Peyer's patch (tissue), 4 donors: ENCODE measurements around the gene PNCK. TPM values are rescaled to one million over a fixed set of nuclear protein-coding genes. Genes with fewer than 3 reads are reported as not detected.

Experiments used
- DNase-seq, 3 donors: peaks; one replicate each; pipeline ENCODE4 v3.0.0-alpha.2; 2017 to 2019
- H3K27ac ChIP-seq, 4 donors: fragments of 200-600 bp; sonication (generic); one replicate each; pipeline ENCODE4 v1.5.1; 2016 to 2019
- H3K27me3 ChIP-seq, 2 donors: fragments of 200-600 bp; sonication (generic); one replicate each; pipeline ENCODE4 v1.5.1; 2019
- H3K36me3 ChIP-seq, 3 donors: fragments of 200-600 bp; sonication (generic); one replicate each; pipeline ENCODE4 v1.5.1; 2016 to 2019
- H3K4me1 ChIP-seq, 4 donors: fragments of 200-600 bp; sonication (generic); one replicate each; pipeline ENCODE4 v1.5.1; 2016 to 2019
- H3K4me3 ChIP-seq, 4 donors: fragments of 200-600 bp; sonication (generic); 1 replicate in 3 of 4; 2 replicates in 1 of 4; pipeline ENCODE4 v1.5.1; 2016 to 2019; ENCODE audit warnings: mild to moderate bottlenecking in 1 of 4
- H3K9me3 ChIP-seq, 4 donors: fragments of 200-600 bp; sonication (generic); one replicate each; pipeline ENCODE4 v1.5.1; 2016 to 2019; ENCODE audit warnings: mild to moderate bottlenecking in 1 of 4
- CTCF ChIP-seq, 6 experiments: fragments of 450-650 bp in 4 of 6; fragments of 200-600 bp in 2 of 6; sonication (generic) in 1 of 6; IDR thresholded peaks; one replicate each; pipeline ENCODE4 v1.5.1; 2017 to 2019; ENCODE audit warnings: antibody characterized with exemption in 6 of 6, mild to moderate bottlenecking in 3 of 6, moderate library complexity in 1 of 6
- POLR2A ChIP-seq, 2 donors: fragments of 450-650 bp; IDR thresholded peaks; one replicate each; pipeline ENCODE4 v1.5.1; 2017; ENCODE audit warnings: antibody characterized with exemption in 2 of 2, mild to moderate bottlenecking in 2 of 2, moderate library complexity in 2 of 2
- total RNA-seq, 4 donors: library from RNA; depleted of rRNA; stranded (reverse); fragments of >200 nt; gene quantifications; one replicate each; pipeline ENCODE4 v1.1.0, GENCODE V29; 2016

The PNCK gene
- total RNA-seq, 4 donors from 2014 or later, result 2.0 to 44.8 (median 6.1) TPM; not detected in 1

GRCh38 chrX:153642051-153642654 lies 31.5 kb downstream of the PNCK start:
- peaks cover 0 to 10% of the 10 kb centered on the region in 2 donors for H3K27me3 ChIP-seq
- TF ChIP-seq POLR2A (IDR thresholded peaks at IDR 0.05) (no peak), CTCF (IDR thresholded peaks at IDR 0.05) (no peak)
- H3K9me3 ChIP-seq, result no peaks in the 10 kb centered on the region
- DNase-seq, result no peak
- H3K4me3 ChIP-seq, result peak overlapping the region in 1 of 4 donors; percentile 19
- peaks cover 0 to 20% (median 4%) of the 10 kb centered on the region in 4 donors for H3K4me1 ChIP-seq
- H3K27ac ChIP-seq, result no peak overlapping the region
- no peaks in the 10 kb centered on the region for H3K36me3 ChIP-seq

- H3K4me1 ChIP-seq, result peaks cover 0 to 16% (median 4%) of the 10 kb centered on the region in 4 donors
- no peak for TF ChIP-seq CTCF (IDR thresholded peaks at IDR 0.05)
- TF ChIP-seq POLR2A (IDR thresholded peaks at IDR 0.05), result no peak
- H3K27me3 ChIP-seq, result peaks cover 0 to 10% of the 10 kb centered on the region in 2 donors
- no peaks in the 10 kb centered on the region for H3K9me3 ChIP-seq
- H3K4me3 ChIP-seq, result no peak overlapping the region
- no peak for DNase-seq
- no peaks in the 10 kb centered on the region for H3K36me3 ChIP-seq
- H3K27ac ChIP-seq, result no peak overlapping the region
These were observed 32.0 kb downstream of the PNCK start for GRCh38 chrX:153641627-153642026.

GRCh38 chrX:153640736-153641575 lies 32.7 kb downstream of the PNCK start:
- no peak for TF ChIP-seq CTCF (IDR thresholded peaks at IDR 0.05)
- TF ChIP-seq POLR2A (IDR thresholded peaks at IDR 0.05), result no peak
- peaks cover 0 to 16% (median 4%) of the 10 kb centered on the region in 4 donors for H3K4me1 ChIP-seq
- H3K27ac ChIP-seq, result no peak overlapping the region
- H3K36me3 ChIP-seq, result no peaks in the 10 kb centered on the region
- DNase-seq, result peak in 2 of 3 donors; percentile 12 to 40
- peaks cover 0 to 10% of the 10 kb centered on the region in 2 donors for H3K27me3 ChIP-seq
- no peak overlapping the region for H3K4me3 ChIP-seq
- no peaks in the 10 kb centered on the region for H3K9me3 ChIP-seq

- Histone ChIP-seq H3K4me3 (no peak overlapping the region), H3K36me3 (no peaks in the 10 kb centered on the region), H3K4me1 (peaks cover 0 to 16% (median 4%) of the 10 kb centered on the region in 4 donors), H3K27ac (no peak overlapping the region), H3K27me3 (peaks cover 0 to 10% of the 10 kb centered on the region in 2 donors), H3K9me3 (no peaks in the 10 kb centered on the region)
- no peak for DNase-seq
- TF ChIP-seq POLR2A (IDR thresholded peaks at IDR 0.05) (no peak), CTCF (IDR thresholded peaks at IDR 0.05) (no peak)
These were observed 33.4 kb downstream of the PNCK start for GRCh38 chrX:153640045-153640686.

- peaks cover 0 to 4% of the 10 kb centered on the region in 2 donors for H3K27me3 ChIP-seq
- H3K9me3 ChIP-seq, result no peaks in the 10 kb centered on the region
- no peak overlapping the region for H3K27ac ChIP-seq
- H3K36me3 ChIP-seq, result no peaks in the 10 kb centered on the region
- H3K4me1 ChIP-seq, result peaks cover 0 to 16% (median 4%) of the 10 kb centered on the region in 4 donors
- TF ChIP-seq CTCF (IDR thresholded peaks at IDR 0.05) (no peak), POLR2A (IDR thresholded peaks at IDR 0.05) (no peak)
- peak in 1 of 3 donors; percentile 36 for DNase-seq
- H3K4me3 ChIP-seq, result no peak overlapping the region
These were observed 34.2 kb downstream of the PNCK start for GRCh38 chrX:153639177-153640044.
